A549 (cell line): ENCODE measurements around the gene CCDC102B.

Experiments used
- EP300 ChIP-seq, 2 experiments: fragments of >200 bp; sonication (Bioruptor Twin); formaldehyde crosslinking; IDR thresholded peaks; 2 replicates in 1 of 2; 3 replicates in 1 of 2; pipeline ENCODE4 v1.6.1; 2016 to 2017
- ESRRA ChIP-seq: fragments of 150-350 bp; IDR thresholded peaks from 2 replicates; pipeline ENCODE4 v1.6.1; 2014; ENCODE audit warnings: mild to moderate bottlenecking, low read length, borderline replicate concordance
- SREBF2 ChIP-seq: fragments of 450-650 bp; IDR thresholded peaks from 2 replicates; pipeline ENCODE4 v1.6.1; 2014; ENCODE audit warnings: mild to moderate bottlenecking, moderate library complexity
- ZFP36 ChIP-seq: fragments of 450-650 bp; IDR thresholded peaks from 2 replicates; pipeline ENCODE4 v1.6.1; 2014; ENCODE audit warnings: borderline replicate concordance; ENCODE audit not compliant: partially characterized antibody
- TF ChIP-seq, protein P1 (sequence below): fragments of >200 bp; sonication (Bioruptor Twin); formaldehyde crosslinking; IDR thresholded peaks from 3 replicates; pipeline ENCODE4 v1.5.1; 2016
- TF ChIP-seq, protein P2 (sequence below): fragments of 200-600 bp; sonication (generic); IDR thresholded peaks from 2 replicates; pipeline ENCODE4 v1.6.1; 2016; ENCODE audit warnings: antibody characterized with exemption, mild to moderate bottlenecking, moderate library complexity
- TF ChIP-seq, protein P3 (sequence below): fragments of >200 bp; sonication (Bioruptor Twin); formaldehyde crosslinking; IDR thresholded peaks from 3 replicates; pipeline ENCODE4 v1.6.1; 2016

DNA sequence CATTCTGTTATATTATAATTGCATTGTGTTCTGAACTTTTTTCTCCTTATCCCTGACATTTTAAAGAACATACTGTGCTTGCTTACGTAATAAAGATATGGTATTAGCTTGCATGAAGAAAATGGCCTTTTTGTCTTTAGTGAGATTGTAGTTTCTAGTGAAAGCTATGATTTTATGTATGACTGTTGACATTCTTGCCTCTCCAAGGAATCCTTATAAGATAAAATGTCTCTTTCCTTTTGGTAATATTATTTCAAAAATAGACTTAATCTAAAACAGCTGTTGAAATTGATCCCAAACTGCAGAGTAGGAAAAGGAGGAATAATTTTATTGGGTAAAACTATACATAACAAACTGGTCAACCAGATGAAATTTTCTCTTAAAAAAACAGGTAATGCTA lies 40.8 kb upstream of the CCDC102B start:
- TF ChIP-seq, protein P1, sequence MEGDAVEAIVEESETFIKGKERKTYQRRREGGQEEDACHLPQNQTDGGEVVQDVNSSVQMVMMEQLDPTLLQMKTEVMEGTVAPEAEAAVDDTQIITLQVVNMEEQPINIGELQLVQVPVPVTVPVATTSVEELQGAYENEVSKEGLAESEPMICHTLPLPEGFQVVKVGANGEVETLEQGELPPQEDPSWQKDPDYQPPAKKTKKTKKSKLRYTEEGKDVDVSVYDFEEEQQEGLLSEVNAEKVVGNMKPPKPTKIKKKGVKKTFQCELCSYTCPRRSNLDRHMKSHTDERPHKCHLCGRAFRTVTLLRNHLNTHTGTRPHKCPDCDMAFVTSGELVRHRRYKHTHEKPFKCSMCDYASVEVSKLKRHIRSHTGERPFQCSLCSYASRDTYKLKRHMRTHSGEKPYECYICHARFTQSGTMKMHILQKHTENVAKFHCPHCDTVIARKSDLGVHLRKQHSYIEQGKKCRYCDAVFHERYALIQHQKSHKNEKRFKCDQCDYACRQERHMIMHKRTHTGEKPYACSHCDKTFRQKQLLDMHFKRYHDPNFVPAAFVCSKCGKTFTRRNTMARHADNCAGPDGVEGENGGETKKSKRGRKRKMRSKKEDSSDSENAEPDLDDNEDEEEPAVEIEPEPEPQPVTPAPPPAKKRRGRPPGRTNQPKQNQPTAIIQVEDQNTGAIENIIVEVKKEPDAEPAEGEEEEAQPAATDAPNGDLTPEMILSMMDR, result no peak
- TF ChIP-seq, protein P2, sequence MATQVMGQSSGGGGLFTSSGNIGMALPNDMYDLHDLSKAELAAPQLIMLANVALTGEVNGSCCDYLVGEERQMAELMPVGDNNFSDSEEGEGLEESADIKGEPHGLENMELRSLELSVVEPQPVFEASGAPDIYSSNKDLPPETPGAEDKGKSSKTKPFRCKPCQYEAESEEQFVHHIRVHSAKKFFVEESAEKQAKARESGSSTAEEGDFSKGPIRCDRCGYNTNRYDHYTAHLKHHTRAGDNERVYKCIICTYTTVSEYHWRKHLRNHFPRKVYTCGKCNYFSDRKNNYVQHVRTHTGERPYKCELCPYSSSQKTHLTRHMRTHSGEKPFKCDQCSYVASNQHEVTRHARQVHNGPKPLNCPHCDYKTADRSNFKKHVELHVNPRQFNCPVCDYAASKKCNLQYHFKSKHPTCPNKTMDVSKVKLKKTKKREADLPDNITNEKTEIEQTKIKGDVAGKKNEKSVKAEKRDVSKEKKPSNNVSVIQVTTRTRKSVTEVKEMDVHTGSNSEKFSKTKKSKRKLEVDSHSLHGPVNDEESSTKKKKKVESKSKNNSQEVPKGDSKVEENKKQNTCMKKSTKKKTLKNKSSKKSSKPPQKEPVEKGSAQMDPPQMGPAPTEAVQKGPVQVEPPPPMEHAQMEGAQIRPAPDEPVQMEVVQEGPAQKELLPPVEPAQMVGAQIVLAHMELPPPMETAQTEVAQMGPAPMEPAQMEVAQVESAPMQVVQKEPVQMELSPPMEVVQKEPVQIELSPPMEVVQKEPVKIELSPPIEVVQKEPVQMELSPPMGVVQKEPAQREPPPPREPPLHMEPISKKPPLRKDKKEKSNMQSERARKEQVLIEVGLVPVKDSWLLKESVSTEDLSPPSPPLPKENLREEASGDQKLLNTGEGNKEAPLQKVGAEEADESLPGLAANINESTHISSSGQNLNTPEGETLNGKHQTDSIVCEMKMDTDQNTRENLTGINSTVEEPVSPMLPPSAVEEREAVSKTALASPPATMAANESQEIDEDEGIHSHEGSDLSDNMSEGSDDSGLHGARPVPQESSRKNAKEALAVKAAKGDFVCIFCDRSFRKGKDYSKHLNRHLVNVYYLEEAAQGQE, result no peak
- no peak for TF ChIP-seq ESRRA
- no peak for TF ChIP-seq SREBF2
- TF ChIP-seq EP300 (IDR thresholded peaks at IDR 0.05), result no peak
- TF ChIP-seq, protein P3, sequence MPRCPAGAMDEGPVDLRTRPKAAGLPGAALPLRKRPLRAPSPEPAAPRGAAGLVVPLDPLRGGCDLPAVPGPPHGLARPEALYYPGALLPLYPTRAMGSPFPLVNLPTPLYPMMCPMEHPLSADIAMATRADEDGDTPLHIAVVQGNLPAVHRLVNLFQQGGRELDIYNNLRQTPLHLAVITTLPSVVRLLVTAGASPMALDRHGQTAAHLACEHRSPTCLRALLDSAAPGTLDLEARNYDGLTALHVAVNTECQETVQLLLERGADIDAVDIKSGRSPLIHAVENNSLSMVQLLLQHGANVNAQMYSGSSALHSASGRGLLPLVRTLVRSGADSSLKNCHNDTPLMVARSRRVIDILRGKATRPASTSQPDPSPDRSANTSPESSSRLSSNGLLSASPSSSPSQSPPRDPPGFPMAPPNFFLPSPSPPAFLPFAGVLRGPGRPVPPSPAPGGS, result no peak
- no peak for TF ChIP-seq ZFP36
